ENCODE data around the gene SLC18B1.

GRCh38 chr6:132804251-132804650, 5.8 kb upstream of the SLC18B1 start:
- TF ChIP-seq CTCF (IDR thresholded peaks at IDR 0.05) (no peak), POLR2A (IDR thresholded peaks at IDR 0.05) (no peak)

Measured in lower leg skin (tissue), 3 donors.